ENCODE measurements around the gene RRBP1. TPM values are rescaled to one million over a fixed set of nuclear protein-coding genes. Genes with fewer than 3 reads are reported as not detected.
A peak's percentile ranks its signal among the peaks of the same experiment; 100 is the strongest.

RRBP1 gene
- total RNA-seq, 2 donors from 2014 or later: 52.0 to 57.7 TPM

DNA sequence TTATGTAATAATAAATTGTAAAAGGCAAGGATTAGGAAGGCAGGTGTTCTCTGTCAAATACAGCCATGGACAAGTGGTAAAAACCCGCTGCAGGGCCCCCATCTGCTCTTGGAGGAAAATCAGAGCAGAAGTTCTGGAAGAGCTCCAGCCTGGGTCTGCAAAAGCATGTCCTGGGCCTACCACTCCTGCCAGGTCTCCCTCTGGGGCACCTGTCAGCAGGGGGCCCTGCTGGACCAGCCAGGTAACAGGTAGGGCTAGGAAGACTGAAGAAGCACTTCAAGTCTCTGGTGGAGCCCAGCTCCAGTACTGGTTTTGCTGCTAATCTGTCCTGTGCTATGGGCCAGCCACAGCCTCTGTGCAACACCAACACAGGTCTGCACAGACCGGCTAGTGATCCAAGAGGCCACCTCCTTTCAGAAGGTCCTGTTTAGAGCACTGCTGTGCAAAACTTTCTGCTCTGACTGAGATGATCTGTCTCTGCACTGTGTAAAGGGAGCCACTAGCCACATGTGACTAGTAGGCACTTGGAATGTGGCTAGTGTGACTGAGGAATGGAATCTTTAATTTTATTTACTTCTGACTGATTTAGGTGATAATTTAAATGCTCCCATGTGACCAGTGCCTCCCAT, 30.2 kb downstream of the RRBP1 start:
- DNase-seq (ENCODE audit: low spot score): no peak
- Histone ChIP-seq H3K27ac (no peak overlapping the region), H3K4me3 (no peak overlapping the region), H3K9me3 (no peaks in the 10 kb centered on the region), H3K27me3 (no peaks in the 10 kb centered on the region), H3K36me3 (no peaks in the 10 kb centered on the region), H3K4me1 (peaks cover 0 to 52% of the 10 kb centered on the region in 2 donors)
- TF ChIP-seq, protein P1, sequence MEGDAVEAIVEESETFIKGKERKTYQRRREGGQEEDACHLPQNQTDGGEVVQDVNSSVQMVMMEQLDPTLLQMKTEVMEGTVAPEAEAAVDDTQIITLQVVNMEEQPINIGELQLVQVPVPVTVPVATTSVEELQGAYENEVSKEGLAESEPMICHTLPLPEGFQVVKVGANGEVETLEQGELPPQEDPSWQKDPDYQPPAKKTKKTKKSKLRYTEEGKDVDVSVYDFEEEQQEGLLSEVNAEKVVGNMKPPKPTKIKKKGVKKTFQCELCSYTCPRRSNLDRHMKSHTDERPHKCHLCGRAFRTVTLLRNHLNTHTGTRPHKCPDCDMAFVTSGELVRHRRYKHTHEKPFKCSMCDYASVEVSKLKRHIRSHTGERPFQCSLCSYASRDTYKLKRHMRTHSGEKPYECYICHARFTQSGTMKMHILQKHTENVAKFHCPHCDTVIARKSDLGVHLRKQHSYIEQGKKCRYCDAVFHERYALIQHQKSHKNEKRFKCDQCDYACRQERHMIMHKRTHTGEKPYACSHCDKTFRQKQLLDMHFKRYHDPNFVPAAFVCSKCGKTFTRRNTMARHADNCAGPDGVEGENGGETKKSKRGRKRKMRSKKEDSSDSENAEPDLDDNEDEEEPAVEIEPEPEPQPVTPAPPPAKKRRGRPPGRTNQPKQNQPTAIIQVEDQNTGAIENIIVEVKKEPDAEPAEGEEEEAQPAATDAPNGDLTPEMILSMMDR (IDR thresholded peaks at IDR 0.05): no peak

DNA sequence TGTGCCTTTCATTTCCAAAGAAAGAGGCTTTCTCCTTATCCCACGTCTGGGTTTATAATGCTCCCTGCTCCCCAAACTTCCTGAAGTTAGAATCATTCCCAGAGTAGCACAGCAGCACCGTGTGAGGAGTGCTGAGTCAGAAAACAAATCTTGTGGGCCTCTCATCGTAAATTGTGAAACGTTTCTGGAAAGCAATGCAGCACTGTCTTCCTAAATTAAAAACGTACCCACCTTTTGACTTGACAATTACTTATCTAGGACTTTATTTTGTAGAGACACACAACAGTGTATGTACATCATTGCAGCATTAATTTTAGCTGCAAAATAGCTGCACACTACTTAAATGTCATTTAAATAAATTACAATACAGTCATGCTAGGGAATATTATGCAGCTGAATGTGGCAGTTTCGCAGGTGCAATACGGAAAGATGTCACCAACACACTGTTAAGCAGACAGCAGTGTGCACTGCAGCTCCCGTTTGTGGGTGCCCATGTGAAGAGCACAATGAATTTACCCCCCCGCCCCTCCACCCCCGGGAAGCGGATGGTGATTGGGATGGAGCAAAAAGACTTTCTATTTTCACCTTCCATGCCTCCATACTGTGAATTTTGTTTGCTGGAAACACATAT, 30.8 kb downstream of the RRBP1 start:
- no peak overlapping the region for H3K27ac ChIP-seq

DNA sequence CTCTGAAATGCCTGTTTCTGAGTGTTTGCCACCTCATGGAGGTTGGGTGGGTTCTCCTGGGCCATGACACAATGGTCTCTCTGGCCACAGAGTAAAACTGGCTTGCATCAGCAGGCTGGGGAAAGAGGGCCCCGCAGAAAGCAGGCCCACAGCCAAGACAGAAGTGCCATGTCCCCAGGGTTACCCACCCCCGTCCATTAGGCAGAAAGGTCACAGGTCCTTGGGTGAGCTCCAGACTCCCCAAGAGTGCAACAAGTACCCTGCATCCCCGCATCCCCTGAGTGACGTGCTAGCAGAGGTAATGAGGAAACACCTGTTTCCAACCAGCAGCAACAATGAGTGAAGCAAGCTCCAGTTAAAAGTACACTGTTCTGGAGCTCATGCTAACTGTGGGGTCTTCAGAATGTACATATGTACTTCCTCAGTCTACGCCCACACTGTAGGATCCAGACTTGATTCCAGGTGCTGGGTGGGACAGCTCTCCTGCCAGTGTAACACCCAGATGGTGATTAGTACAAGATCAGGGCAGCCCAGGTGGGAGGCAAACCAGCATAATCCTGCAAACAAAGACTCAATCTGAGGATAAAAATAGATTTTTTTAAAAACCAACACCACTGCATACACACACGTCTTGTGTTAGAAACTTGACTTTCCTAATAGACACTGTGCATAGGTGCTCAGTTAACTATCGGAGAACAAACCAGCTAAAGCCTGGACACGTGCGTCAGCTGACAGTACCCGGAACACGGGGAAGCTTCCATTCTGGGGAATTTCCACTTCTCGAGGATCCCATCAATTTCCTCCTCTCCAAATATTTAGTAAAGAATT, 31.5 kb downstream of the RRBP1 start:
- TF ChIP-seq, protein P1 (IDR thresholded peaks at IDR 0.05): no peak
- Histone ChIP-seq H3K9me3 (no peaks in the 10 kb centered on the region), H3K27ac (no peak overlapping the region), H3K27me3 (no peaks in the 10 kb centered on the region), H3K4me1 (peaks cover 0 to 66% of the 10 kb centered on the region in 2 donors), H3K4me3 (no peak overlapping the region), H3K36me3 (no peaks in the 10 kb centered on the region)
- no peak for DNase-seq (ENCODE audit: low spot score)

More for the DNA sequence above, 30.8 kb downstream of the RRBP1 start:
- TF ChIP-seq, protein P1 (IDR thresholded peaks at IDR 0.05): no peak
- Histone ChIP-seq H3K36me3 (no peaks in the 10 kb centered on the region), H3K9me3 (no peaks in the 10 kb centered on the region), H3K4me3 (no peak overlapping the region), H3K4me1 (peaks cover 0 to 59% of the 10 kb centered on the region in 2 donors), H3K27me3 (no peaks in the 10 kb centered on the region)
- no peak for DNase-seq (ENCODE audit: low spot score)

DNA sequence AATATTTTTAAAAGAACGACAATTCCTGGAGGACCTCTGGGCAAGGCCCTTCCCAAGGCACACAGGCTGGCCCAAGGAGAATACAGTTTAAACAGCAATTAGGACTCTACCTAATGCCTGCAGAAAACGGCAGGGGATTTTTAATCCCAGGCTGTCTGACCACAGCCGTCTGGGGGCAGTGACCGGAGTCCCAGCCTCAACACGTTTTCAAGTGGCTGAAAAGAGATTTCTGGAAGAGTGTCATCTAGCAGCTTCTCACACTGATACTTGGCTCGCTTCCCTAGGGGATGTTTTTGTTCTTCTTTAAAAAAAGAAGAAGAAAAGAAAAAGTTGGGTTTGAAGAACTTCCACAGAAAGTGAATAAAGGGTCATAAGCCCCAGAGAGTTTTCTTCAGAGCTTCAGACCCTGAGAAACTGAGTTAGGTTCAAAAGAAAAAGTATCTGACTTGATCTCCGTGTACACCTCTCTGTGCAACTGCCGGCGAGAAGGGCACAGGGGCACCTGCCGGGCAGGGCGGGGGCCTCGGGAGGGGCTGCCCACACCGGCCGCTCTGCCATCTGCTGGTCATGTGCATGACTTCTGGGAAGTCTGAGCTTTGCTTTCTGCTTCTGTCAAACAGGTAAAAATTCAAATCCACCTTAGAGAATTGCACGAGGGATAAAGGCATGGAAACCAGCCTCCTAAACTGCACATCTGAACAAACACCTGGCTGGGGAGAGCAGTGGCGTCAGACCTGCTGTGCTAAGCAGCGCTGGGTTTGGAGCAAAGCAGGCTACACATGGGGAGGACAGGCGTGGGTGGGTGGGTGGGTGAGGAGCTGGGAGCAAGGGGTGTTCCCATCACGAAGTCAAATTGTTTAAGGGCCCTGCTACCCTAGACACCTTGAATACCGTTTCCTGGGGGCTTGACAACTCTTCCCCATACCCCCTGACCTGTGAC, 33.0 kb downstream of the RRBP1 start:
- TF ChIP-seq, protein P1 (IDR thresholded peaks at IDR 0.05): peak; percentile 1 to 58
- Histone ChIP-seq H3K36me3 (no peaks in the 10 kb centered on the region), H3K9me3 (no peaks in the 10 kb centered on the region), H3K4me1 (peaks cover 0 to 80% of the 10 kb centered on the region in 2 donors), H3K27me3 (no peaks in the 10 kb centered on the region), H3K4me3 (no peak overlapping the region), H3K27ac (peak overlapping the region; percentile 19 to 81)
- no peak for DNase-seq (ENCODE audit: low spot score)

DNA sequence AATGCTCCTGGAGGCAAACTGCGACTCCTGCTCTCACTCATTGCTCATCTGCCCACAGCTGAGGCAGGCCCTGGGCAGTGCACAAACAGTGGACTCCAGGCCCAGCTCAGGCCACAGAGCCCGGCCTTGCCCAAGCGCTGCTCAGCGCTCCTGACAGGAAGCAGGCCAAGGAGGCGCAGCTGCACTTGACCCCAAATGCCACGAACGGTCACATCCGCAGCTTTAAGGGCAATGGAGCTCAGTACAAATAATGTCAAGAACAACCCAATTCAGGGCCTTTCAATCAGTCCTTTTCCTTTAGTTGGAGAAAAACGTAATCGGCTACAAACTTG, 33.8 kb downstream of the RRBP1 start:
- peaks cover 0 to 88% of the 10 kb centered on the region in 2 donors for H3K4me1 ChIP-seq

More for the DNA sequence above, 33.8 kb downstream of the RRBP1 start:
- Histone ChIP-seq H3K27ac (peak overlapping the region; percentile 81 to 86), H3K36me3 (no peaks in the 10 kb centered on the region), H3K27me3 (no peaks in the 10 kb centered on the region), H3K9me3 (no peaks in the 10 kb centered on the region), H3K4me3 (no peak overlapping the region)
- DNase-seq (ENCODE audit: low spot score): no peak
- TF ChIP-seq, protein P1 (IDR thresholded peaks at IDR 0.05): no peak

Measured in right atrium auricular region (tissue), 2 donors.